ENCODE data around the gene BLCAP.

Gene BLCAP

DNA sequence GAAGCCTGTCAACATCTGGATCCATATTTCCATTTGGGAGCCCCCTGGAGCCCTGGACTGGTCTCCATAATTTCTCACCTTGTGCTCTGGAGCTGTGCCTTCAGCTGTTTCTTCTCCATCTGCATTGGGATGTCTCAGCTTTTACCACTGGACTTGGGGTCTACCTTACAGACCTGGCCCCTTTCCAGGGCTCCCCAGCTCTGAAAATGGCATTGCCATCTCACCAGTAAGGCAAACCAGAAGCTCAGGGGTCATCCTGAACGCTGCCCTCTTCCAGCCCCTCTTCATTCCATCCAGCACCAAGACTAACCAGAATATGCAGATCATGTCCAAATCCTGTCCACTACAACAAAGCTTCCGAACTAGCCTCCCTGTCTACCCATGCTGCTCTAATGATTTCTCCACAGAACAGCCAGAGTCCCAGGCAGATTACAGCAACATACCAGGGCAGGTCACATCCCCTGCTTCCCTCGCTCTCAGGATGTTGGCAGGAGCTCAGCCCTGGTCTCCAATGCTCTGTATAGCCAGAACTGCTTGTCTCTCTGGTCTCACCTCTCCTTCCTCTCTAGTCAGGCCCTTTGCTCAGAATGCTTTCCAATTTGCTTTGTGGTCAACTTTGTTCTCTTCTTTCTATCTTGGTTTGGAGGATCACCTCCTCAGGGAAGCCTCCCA is 24.3 kb downstream of the BLCAP start:
- peaks cover 1 to 7% of the 10 kb centered on the region in 2 donors for H3K36me3 ChIP-seq (ENCODE audit: control insufficient read depth in 1 of 2, insufficient read depth in 2 of 2, low read length in 2 of 2)
- H3K9me3 ChIP-seq (ENCODE audit: control insufficient read depth in 1 of 2, low read length in 2 of 2): no peaks in the 10 kb centered on the region
- no peak overlapping the region for H3K4me3 ChIP-seq (ENCODE audit: low read depth in 1 of 2, low read length in 2 of 2)
- H3K27me3 ChIP-seq (ENCODE audit: control insufficient read depth in 1 of 2, insufficient read depth in 2 of 2, low read length in 2 of 2): no peaks in the 10 kb centered on the region
- no peak overlapping the region for H3K27ac ChIP-seq (ENCODE audit: low read depth, low read length)
- no peak overlapping the region for H3K9ac ChIP-seq (ENCODE audit: low read depth in 1 of 2, low read length in 2 of 2)
- H3K4me1 ChIP-seq (ENCODE audit: control insufficient read depth in 1 of 2, insufficient read depth in 2 of 2, low read length in 2 of 2): peaks cover 13 to 14% of the 10 kb centered on the region in 2 donors

DNA sequence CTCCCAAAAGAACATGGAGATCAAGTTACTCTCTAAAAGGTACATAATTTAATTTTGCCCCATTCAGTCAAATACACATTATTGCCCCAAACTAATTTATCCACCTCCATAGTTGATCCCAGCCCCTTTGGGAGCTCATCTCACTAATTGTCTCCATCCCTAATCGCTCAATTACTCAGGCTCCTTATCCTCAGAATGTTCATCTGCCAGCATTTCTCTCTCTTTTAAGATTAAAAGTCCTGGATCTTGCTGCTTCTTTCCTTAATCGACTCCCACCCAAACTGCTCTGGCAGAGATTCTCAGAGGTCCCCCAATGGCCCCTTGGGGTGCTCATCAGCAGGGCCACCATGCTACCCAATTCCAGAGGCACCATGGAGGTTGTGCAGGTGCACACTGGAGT is 25.0 kb downstream of the BLCAP start:
- Histone ChIP-seq H3K27me3 (ENCODE audit: control insufficient read depth in 1 of 2, insufficient read depth in 2 of 2, low read length in 2 of 2) (no peaks in the 10 kb centered on the region), H3K36me3 (ENCODE audit: control insufficient read depth in 1 of 2, insufficient read depth in 2 of 2, low read length in 2 of 2) (peaks cover 0 to 7% of the 10 kb centered on the region in 2 donors), H3K4me1 (ENCODE audit: control insufficient read depth in 1 of 2, insufficient read depth in 2 of 2, low read length in 2 of 2) (peaks cover 13 to 14% of the 10 kb centered on the region in 2 donors), H3K4me3 (ENCODE audit: low read depth in 1 of 2, low read length in 2 of 2) (no peak overlapping the region), H3K9me3 (ENCODE audit: control insufficient read depth in 1 of 2, low read length in 2 of 2) (no peaks in the 10 kb centered on the region), H3K9ac (ENCODE audit: low read depth in 1 of 2, low read length in 2 of 2) (no peak overlapping the region), H3K27ac (ENCODE audit: low read depth, low read length) (no peak overlapping the region)

DNA sequence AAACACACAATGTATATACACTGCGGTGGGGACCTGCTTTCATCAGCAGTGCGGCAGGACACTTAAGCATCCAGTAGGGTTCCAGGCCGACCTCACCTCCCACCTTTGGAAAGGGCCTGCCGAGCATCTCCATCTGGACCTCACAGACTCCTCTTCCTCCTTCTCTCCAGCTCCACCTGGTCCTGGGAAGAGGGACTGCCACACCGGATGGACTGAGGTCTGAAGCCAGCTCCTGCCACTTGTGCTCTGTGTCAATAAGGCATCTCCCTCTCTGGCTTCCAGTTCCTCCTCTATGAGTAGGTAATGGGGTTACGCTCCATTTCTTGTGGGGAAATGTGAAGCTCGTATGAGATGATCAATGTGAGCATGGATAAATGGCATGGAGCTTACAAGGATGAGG is 25.7 kb downstream of the BLCAP start:
- Histone ChIP-seq H3K36me3 (ENCODE audit: control insufficient read depth in 1 of 2, insufficient read depth in 2 of 2, low read length in 2 of 2) (peaks cover 0 to 7% of the 10 kb centered on the region in 2 donors), H3K4me3 (ENCODE audit: low read depth in 1 of 2, low read length in 2 of 2) (no peak overlapping the region), H3K9ac (ENCODE audit: low read depth in 1 of 2, low read length in 2 of 2) (no peak overlapping the region), H3K4me1 (ENCODE audit: control insufficient read depth in 1 of 2, insufficient read depth in 2 of 2, low read length in 2 of 2) (peaks cover 11 to 12% of the 10 kb centered on the region in 2 donors), H3K9me3 (ENCODE audit: control insufficient read depth in 1 of 2, low read length in 2 of 2) (no peaks in the 10 kb centered on the region), H3K27ac (ENCODE audit: low read depth, low read length) (no peak overlapping the region), H3K27me3 (ENCODE audit: control insufficient read depth in 1 of 2, insufficient read depth in 2 of 2, low read length in 2 of 2) (no peaks in the 10 kb centered on the region)

GRCh38 chr20:37500311-37500710 is 27.4 kb downstream of the BLCAP start:
- H3K4me3 ChIP-seq (ENCODE audit: low read depth in 1 of 2, low read length in 2 of 2): no peak overlapping the region
- no peaks in the 10 kb centered on the region for H3K27me3 ChIP-seq (ENCODE audit: control insufficient read depth in 1 of 2, insufficient read depth in 2 of 2, low read length in 2 of 2)
- H3K9me3 ChIP-seq (ENCODE audit: control insufficient read depth in 1 of 2, low read length in 2 of 2): no peaks in the 10 kb centered on the region
- H3K9ac ChIP-seq (ENCODE audit: low read depth in 1 of 2, low read length in 2 of 2): no peak overlapping the region
- H3K27ac ChIP-seq (ENCODE audit: low read depth, low read length): no peak overlapping the region
- peaks cover 0 to 3% of the 10 kb centered on the region in 2 donors for H3K4me1 ChIP-seq (ENCODE audit: control insufficient read depth in 1 of 2, insufficient read depth in 2 of 2, low read length in 2 of 2)
- peaks cover 0 to 7% of the 10 kb centered on the region in 2 donors for H3K36me3 ChIP-seq (ENCODE audit: control insufficient read depth in 1 of 2, insufficient read depth in 2 of 2, low read length in 2 of 2)

DNA sequence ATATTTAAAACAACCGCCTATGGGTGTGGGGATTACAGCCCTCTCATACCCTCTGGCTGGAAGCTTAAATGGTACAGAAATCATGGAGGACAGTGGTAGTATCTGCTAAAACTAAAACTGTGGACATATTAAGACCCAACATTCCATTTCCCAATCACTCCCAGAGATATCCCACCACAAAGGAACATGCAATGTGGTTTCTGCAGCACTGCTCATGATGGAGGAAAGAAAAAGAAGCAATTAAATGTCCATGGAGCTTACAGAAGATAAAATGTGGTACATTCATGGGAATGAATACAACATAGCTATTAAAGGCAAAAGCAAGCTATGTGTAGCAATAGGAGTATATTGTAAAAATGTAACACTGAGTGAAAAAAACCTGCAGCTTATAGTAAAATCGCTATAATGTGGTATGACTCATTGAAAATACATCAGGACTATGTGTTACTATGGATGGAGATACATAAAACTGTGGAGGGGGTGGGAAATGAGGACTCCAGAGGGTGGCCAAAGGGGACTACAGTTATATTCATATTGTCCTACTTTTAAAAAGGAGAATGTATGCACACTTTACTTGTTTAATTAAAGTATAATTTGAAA is 29.5 kb downstream of the BLCAP start:
- Histone ChIP-seq H3K27me3 (ENCODE audit: control insufficient read depth in 1 of 2, insufficient read depth in 2 of 2, low read length in 2 of 2) (no peaks in the 10 kb centered on the region), H3K27ac (ENCODE audit: low read depth, low read length) (no peak overlapping the region), H3K9ac (ENCODE audit: low read depth in 1 of 2, low read length in 2 of 2) (no peak overlapping the region), H3K9me3 (ENCODE audit: control insufficient read depth in 1 of 2, low read length in 2 of 2) (no peaks in the 10 kb centered on the region), H3K4me3 (ENCODE audit: low read depth in 1 of 2, low read length in 2 of 2) (no peak overlapping the region), H3K36me3 (ENCODE audit: control insufficient read depth in 1 of 2, insufficient read depth in 2 of 2, low read length in 2 of 2) (peaks cover 0 to 15% of the 10 kb centered on the region in 2 donors), H3K4me1 (ENCODE audit: control insufficient read depth in 1 of 2, insufficient read depth in 2 of 2, low read length in 2 of 2) (peaks cover 0 to 3% of the 10 kb centered on the region in 2 donors)

DNA sequence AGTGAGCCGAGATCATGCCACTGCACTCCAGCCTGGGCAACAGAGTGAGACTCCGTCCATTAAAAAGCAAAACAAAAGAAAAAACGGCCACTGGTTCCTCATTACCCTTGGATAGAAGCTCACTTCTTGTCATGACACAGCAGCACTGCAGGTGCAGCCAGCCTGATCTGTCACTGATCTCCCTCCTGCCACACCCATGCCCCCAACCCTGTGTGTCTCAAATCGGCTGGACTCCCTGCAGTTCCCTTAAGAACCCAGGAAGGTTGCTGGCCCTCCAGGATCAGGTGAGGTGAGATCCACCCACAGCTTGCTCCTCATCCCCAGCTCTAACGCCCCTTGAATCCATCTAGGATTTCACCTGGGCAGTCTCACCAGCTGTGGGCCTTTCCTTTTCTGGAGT is 32.9 kb downstream of the BLCAP start:
- Histone ChIP-seq H3K4me3 (ENCODE audit: low read depth in 1 of 2, low read length in 2 of 2) (no peak overlapping the region), H3K36me3 (ENCODE audit: control insufficient read depth in 1 of 2, insufficient read depth in 2 of 2, low read length in 2 of 2) (peaks cover 0 to 20% of the 10 kb centered on the region in 2 donors), H3K27me3 (ENCODE audit: control insufficient read depth in 1 of 2, insufficient read depth in 2 of 2, low read length in 2 of 2) (no peaks in the 10 kb centered on the region), H3K9me3 (ENCODE audit: control insufficient read depth in 1 of 2, low read length in 2 of 2) (no peaks in the 10 kb centered on the region), H3K9ac (ENCODE audit: low read depth in 1 of 2, low read length in 2 of 2) (no peak overlapping the region), H3K4me1 (ENCODE audit: control insufficient read depth in 1 of 2, insufficient read depth in 2 of 2, low read length in 2 of 2) (peaks cover 0 to 3% of the 10 kb centered on the region in 2 donors), H3K27ac (ENCODE audit: low read depth, low read length) (no peak overlapping the region)

DNA sequence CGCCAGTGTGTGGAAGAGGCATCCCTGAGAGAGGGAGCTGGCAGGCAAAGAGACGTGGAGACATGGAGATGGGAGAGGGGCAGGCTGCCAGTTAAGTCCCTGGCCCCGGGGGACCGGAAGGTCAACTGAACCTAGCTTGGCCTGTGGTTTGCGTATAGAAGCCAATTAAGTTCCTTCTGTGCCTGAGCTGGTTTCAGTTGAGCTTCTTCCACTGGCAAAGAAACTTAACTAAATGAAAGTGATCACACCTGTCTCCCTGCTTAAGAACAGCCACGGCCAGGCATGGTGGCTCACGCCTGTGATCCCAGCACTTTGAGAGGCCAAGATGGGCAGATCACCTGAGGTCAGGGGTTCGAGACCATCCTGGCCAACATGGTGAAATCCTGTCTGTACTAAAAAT is 33.4 kb downstream of the BLCAP start:
- H3K27ac ChIP-seq (ENCODE audit: low read depth, low read length): no peak overlapping the region
- H3K4me1 ChIP-seq (ENCODE audit: control insufficient read depth in 1 of 2, insufficient read depth in 2 of 2, low read length in 2 of 2): peaks cover 0 to 3% of the 10 kb centered on the region in 2 donors

DNA sequence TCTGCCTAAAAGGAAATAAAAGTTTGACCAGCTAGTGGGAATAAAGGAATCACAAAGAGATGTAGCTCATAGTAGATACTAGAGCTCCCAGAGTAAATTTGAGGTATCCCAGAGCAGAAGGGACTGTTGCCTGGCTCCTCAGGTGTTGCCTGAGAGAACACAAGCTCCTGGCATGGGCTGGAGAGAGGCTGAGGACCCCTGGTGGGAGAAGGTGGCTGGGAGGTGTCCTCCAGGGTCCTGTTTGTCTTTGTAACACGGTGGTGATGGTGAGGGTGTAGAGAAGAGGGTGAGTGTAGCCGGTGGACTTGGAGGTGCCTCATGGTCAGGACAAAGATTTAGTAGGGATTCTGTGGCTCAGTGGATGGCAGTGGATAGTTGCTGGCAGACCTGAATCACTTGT is 34.7 kb downstream of the BLCAP start:
- Histone ChIP-seq H3K4me3 (ENCODE audit: low read depth in 1 of 2, low read length in 2 of 2) (no peak overlapping the region), H3K4me1 (ENCODE audit: control insufficient read depth in 1 of 2, insufficient read depth in 2 of 2, low read length in 2 of 2) (peaks cover 0 to 3% of the 10 kb centered on the region in 2 donors), H3K36me3 (ENCODE audit: control insufficient read depth in 1 of 2, insufficient read depth in 2 of 2, low read length in 2 of 2) (peaks cover 0 to 16% of the 10 kb centered on the region in 2 donors), H3K27ac (ENCODE audit: low read depth, low read length) (no peak overlapping the region), H3K27me3 (ENCODE audit: control insufficient read depth in 1 of 2, insufficient read depth in 2 of 2, low read length in 2 of 2) (no peaks in the 10 kb centered on the region), H3K9ac (ENCODE audit: low read depth in 1 of 2, low read length in 2 of 2) (no peak overlapping the region), H3K9me3 (ENCODE audit: control insufficient read depth in 1 of 2, low read length in 2 of 2) (no peaks in the 10 kb centered on the region)

More for the DNA sequence above, 33.4 kb downstream of the BLCAP start:
- H3K4me3 ChIP-seq (ENCODE audit: low read depth in 1 of 2, low read length in 2 of 2): no peak overlapping the region
- H3K9ac ChIP-seq (ENCODE audit: low read depth in 1 of 2, low read length in 2 of 2): no peak overlapping the region
- H3K27me3 ChIP-seq (ENCODE audit: control insufficient read depth in 1 of 2, insufficient read depth in 2 of 2, low read length in 2 of 2): no peaks in the 10 kb centered on the region
- H3K9me3 ChIP-seq (ENCODE audit: control insufficient read depth in 1 of 2, low read length in 2 of 2): no peaks in the 10 kb centered on the region
- H3K36me3 ChIP-seq (ENCODE audit: control insufficient read depth in 1 of 2, insufficient read depth in 2 of 2, low read length in 2 of 2): peaks cover 0 to 20% of the 10 kb centered on the region in 2 donors

GRCh38 chr20:37492096-37492625 is 35.5 kb downstream of the BLCAP start:
- Histone ChIP-seq H3K9ac (ENCODE audit: low read depth in 1 of 2, low read length in 2 of 2) (no peak overlapping the region), H3K4me3 (ENCODE audit: low read depth in 1 of 2, low read length in 2 of 2) (no peak overlapping the region), H3K27me3 (ENCODE audit: control insufficient read depth in 1 of 2, insufficient read depth in 2 of 2, low read length in 2 of 2) (no peaks in the 10 kb centered on the region), H3K9me3 (ENCODE audit: control insufficient read depth in 1 of 2, low read length in 2 of 2) (no peaks in the 10 kb centered on the region), H3K36me3 (ENCODE audit: control insufficient read depth in 1 of 2, insufficient read depth in 2 of 2, low read length in 2 of 2) (peaks cover 0 to 16% of the 10 kb centered on the region in 2 donors), H3K4me1 (ENCODE audit: control insufficient read depth in 1 of 2, insufficient read depth in 2 of 2, low read length in 2 of 2) (peaks cover 0 to 3% of the 10 kb centered on the region in 2 donors), H3K27ac (ENCODE audit: low read depth, low read length) (no peak overlapping the region)

DNA sequence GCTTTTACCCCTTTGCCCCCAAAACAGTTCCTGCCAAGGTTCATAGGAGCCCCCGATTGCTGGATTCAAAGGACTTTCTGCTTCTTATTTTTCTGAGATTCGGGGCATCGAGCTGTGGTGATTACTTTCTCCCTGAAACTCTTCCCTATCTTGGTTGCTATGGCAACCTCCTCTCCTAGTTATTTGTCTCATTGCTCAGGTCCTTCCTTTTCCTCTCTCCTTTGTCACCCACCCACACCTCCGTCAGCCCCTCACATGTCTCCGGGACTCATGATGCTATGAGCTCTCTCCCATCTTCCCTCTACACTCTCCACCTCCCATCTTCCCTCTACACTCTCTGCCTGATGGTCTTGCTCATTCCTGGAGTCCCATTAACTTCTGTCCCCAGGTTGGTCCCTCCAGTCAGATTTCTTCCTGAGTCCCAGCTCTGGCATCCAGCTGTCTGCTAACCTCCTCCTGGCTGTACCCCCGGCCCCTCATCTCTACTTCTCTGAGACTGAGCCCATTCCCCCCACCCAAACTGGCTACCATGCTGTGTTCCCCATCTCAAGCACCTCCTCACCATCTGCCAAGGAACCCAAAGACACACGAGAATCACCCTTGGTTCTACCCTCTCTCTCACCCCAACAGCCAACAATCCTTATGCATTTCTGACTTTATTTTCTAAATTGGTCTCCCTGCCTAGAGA is 36.9 kb downstream of the BLCAP start:
- Histone ChIP-seq H3K4me1 (ENCODE audit: control insufficient read depth in 1 of 2, insufficient read depth in 2 of 2, low read length in 2 of 2) (no peaks in the 10 kb centered on the region), H3K9me3 (ENCODE audit: control insufficient read depth in 1 of 2, low read length in 2 of 2) (no peaks in the 10 kb centered on the region), H3K4me3 (ENCODE audit: low read depth in 1 of 2, low read length in 2 of 2) (no peak overlapping the region), H3K27ac (ENCODE audit: low read depth, low read length) (no peak overlapping the region), H3K36me3 (ENCODE audit: control insufficient read depth in 1 of 2, insufficient read depth in 2 of 2, low read length in 2 of 2) (peaks cover 0 to 16% of the 10 kb centered on the region in 2 donors), H3K27me3 (ENCODE audit: control insufficient read depth in 1 of 2, insufficient read depth in 2 of 2, low read length in 2 of 2) (no peaks in the 10 kb centered on the region), H3K9ac (ENCODE audit: low read depth in 1 of 2, low read length in 2 of 2) (no peak overlapping the region)

All from duodenal mucosa (tissue), 2 donors.